Tibial nerve (tissue), 4 donors: ENCODE measurements around the gene OCRL. TPM values are rescaled to one million over a fixed set of nuclear protein-coding genes. Genes with fewer than 3 reads are reported as not detected.

Experiments
- DNase-seq, 2 donors: peaks; one replicate each; pipeline ENCODE4 v3.0.0-alpha.2; 2019; ENCODE audit warnings: low spot score in 2 of 2
- H3K27ac ChIP-seq, 4 donors: fragments of 200-600 bp; sonication (generic) in 3 of 4; one replicate each; pipeline ENCODE4 v1.5.1; 2017 to 2019; ENCODE audit warnings: mild to moderate bottlenecking in 1 of 4
- H3K27me3 ChIP-seq, 2 donors: fragments of 200-600 bp; sonication (generic) in 1 of 2; one replicate each; pipeline versions ENCODE4 v1.5.1 to v1.6.0; 2017 to 2019
- H3K36me3 ChIP-seq, 3 donors: fragments of 200-600 bp; sonication (generic); one replicate each; pipeline ENCODE4 v1.5.1; 2018 to 2019
- H3K4me1 ChIP-seq, 4 donors: fragments of 200-600 bp; sonication (generic) in 3 of 4; one replicate each; pipeline ENCODE4 v1.5.1; 2017 to 2019
- H3K4me3 ChIP-seq, 4 donors: fragments of 200-600 bp; sonication (generic) in 3 of 4; one replicate each; pipeline ENCODE4 v1.5.1; 2017 to 2019; ENCODE audit warnings: mild to moderate bottlenecking in 1 of 4, moderate library complexity in 1 of 4
- H3K9me3 ChIP-seq, 4 donors: fragments of 200-600 bp; sonication (generic) in 3 of 4; one replicate each; pipeline ENCODE4 v1.5.1; 2017 to 2019
- EP300 ChIP-seq, 2 donors: sonication (generic); formaldehyde crosslinking; IDR thresholded peaks; one replicate each; pipeline ENCODE4 v1.6.1; 2017; ENCODE audit warnings: antibody characterized with exemption in 2 of 2, mild to moderate bottlenecking in 1 of 2
- POLR2A ChIP-seq, 2 donors: fragments of 450-650 bp; IDR thresholded peaks; one replicate each; pipeline ENCODE4 v1.6.1; 2017; ENCODE audit warnings: antibody characterized with exemption in 2 of 2, mild to moderate bottlenecking in 2 of 2, moderate library complexity in 2 of 2
- WGBS, 2 donors: methylation state at CpG; one replicate each; pipeline ENCODE4 v1.1.5; 2018; 5-methylcytosine and 5-hydroxymethylcytosine counted together
- total RNA-seq, 4 donors: library from RNA; depleted of rRNA; stranded (reverse); fragments of >200 nt; gene quantifications; one replicate each; pipeline ENCODE4 v1.1.0, GENCODE V29; 2016
- TF ChIP-seq, protein P1 (sequence below), 5 experiments: fragments of 200-600 bp in 3 of 5; fragments of 450-650 bp in 2 of 5; sonication (generic) in 3 of 5; IDR thresholded peaks; one replicate each; pipeline ENCODE4 v1.5.1; 2016 to 2019; ENCODE audit warnings: antibody characterized with exemption in 5 of 5, mild to moderate bottlenecking in 3 of 5, moderate library complexity in 2 of 5

OCRL gene
- total RNA-seq, 4 donors from 2014 or later = 14.7 to 23.0 (median 22.6) TPM

DNA sequence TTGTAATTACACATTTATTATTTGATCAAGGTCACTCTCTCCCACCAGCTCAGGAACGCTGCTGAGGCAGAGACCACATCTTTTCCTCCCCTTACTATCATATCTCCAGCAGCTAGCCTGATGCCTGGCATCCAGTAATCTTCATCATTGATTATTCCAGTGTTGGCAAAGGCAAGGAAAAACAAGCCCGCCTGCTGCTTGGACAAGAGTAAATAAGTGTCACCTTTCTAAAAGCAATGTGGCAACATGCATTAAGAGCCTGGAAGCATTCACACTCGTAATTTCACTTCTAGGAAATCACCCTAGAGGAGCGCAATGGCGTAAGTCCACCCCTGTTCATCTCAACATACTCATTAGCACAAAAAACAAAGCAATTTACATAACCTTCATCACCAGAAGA is 59.9 kb downstream of the OCRL start:
- H3K27ac ChIP-seq = no peak overlapping the region
- TF ChIP-seq EP300 (IDR thresholded peaks at IDR 0.05) (no peak), POLR2A (IDR thresholded peaks at IDR 0.05) (no peak)
- H3K27me3 ChIP-seq = peaks cover 0 to 11% of the 10 kb centered on the region in 2 donors
- DNase-seq = no peak
- H3K4me1 ChIP-seq = peaks cover 0 to 7% (median 0%) of the 10 kb centered on the region in 4 donors
- H3K4me3 ChIP-seq = no peak overlapping the region
- peaks cover 0 to 13% (median 0%) of the 10 kb centered on the region in 3 donors for H3K36me3 ChIP-seq
- WGBS, 2 donors = 75 to 95% methylated on average over 5 of the region's 5 CpGs
- no peaks in the 10 kb centered on the region for H3K9me3 ChIP-seq

DNA sequence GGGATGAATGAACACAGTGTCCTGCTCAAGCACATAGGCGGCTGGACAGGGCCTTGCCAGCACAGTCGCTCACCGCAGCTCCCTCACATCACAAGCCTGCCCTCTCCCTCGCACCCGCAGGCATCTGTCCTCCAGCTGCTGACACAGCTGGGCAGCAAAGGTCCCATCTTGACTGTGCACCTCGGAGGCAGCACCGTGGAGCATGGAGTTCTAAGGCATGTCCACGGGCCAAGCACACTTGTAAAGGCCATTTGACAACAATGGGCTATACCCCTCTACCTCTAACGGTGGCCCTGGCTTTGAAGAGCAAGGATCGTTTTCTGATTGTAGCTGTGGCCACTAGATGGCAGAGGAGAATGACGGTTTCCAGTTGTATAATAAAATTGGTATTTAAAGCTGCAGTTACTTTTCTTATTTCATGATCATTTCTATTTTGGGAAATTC is 60.9 kb downstream of the OCRL start:
- peak overlapping the region in 2 of 4 donors; percentile 12 to 52 for H3K27ac ChIP-seq
- DNase-seq = peak in 1 of 2 donors; percentile 29
- 19% methylated on average over 11 of the region's 11 CpGs for WGBS, 2 donors

DNA sequence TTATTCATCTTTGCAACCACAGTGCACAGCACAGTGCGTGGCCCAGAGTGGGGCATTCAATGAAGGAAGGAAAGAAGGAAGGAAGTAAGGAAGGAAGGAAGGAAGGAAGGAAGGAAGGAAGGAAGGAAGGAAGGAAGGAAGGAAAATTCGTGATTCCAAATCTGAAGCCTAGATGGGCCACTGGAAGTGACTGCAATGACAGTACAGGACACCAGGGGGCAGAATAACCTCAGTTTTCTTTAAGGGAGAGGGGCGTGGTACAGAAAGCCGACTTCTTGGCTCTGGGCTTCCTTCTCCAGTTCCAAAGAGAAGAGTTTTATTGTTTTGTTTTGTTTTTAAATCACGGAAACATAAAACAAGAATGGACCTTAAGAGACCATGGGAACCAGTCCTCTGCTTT is 66.9 kb downstream of the OCRL start:
- TF ChIP-seq, protein P1, sequence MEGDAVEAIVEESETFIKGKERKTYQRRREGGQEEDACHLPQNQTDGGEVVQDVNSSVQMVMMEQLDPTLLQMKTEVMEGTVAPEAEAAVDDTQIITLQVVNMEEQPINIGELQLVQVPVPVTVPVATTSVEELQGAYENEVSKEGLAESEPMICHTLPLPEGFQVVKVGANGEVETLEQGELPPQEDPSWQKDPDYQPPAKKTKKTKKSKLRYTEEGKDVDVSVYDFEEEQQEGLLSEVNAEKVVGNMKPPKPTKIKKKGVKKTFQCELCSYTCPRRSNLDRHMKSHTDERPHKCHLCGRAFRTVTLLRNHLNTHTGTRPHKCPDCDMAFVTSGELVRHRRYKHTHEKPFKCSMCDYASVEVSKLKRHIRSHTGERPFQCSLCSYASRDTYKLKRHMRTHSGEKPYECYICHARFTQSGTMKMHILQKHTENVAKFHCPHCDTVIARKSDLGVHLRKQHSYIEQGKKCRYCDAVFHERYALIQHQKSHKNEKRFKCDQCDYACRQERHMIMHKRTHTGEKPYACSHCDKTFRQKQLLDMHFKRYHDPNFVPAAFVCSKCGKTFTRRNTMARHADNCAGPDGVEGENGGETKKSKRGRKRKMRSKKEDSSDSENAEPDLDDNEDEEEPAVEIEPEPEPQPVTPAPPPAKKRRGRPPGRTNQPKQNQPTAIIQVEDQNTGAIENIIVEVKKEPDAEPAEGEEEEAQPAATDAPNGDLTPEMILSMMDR (IDR thresholded peaks at IDR 0.05) = peak; percentile 57 to 85 (median 73)
- no peak for TF ChIP-seq POLR2A (IDR thresholded peaks at IDR 0.05)
- Histone ChIP-seq H3K36me3 (no peaks in the 10 kb centered on the region), H3K27me3 (peaks cover 0 to 8% of the 10 kb centered on the region in 2 donors), H3K4me1 (peaks cover 0 to 7% (median 0%) of the 10 kb centered on the region in 4 donors), H3K4me3 (no peak overlapping the region), H3K9me3 (no peaks in the 10 kb centered on the region), H3K27ac (no peak overlapping the region)
- WGBS, 2 donors = 2 to 4% methylated on average over 5 of the region's 5 CpGs
- peak; percentile 19 to 70 for DNase-seq

More for the DNA sequence above, 60.9 kb downstream of the OCRL start:
- Histone ChIP-seq H3K27me3 (peaks cover 0 to 8% of the 10 kb centered on the region in 2 donors), H3K36me3 (peaks cover 0 to 12% (median 0%) of the 10 kb centered on the region in 3 donors), H3K4me3 (no peak overlapping the region), H3K4me1 (peaks cover 0 to 7% (median 0%) of the 10 kb centered on the region in 4 donors), H3K9me3 (no peaks in the 10 kb centered on the region)
- TF ChIP-seq, protein P1 (IDR thresholded peaks at IDR 0.05) = peak; percentile 42 to 62 (median 55)
- TF ChIP-seq EP300 (IDR thresholded peaks at IDR 0.05) = no peak

DNA sequence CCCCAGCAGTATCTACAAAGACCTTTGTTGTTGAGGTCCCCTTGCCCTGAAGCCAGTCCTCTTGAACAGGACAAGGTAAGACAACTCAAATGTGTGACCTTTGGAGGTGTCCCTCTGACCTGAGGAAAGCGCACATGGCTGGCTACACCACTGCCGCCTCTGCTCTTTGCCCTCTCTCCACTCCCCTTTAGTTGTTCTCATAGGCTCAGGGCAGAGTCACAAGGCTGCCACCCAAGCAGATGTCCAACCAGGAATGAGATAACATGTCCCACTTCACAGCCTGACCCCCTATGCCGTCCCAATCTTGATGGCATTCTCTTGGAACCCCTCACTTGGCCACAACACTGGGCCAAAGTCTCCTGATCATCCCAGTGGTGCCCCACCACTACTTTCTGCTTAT is 68.4 kb downstream of the OCRL start:
- no peak overlapping the region for H3K4me3 ChIP-seq
- no peaks in the 10 kb centered on the region for H3K9me3 ChIP-seq
- no peak for DNase-seq
- no peak for TF ChIP-seq EP300 (IDR thresholded peaks at IDR 0.05)
- TF ChIP-seq, protein P1 (IDR thresholded peaks at IDR 0.05) = no peak
- TF ChIP-seq POLR2A (IDR thresholded peaks at IDR 0.05) = no peak
- no peak overlapping the region for H3K27ac ChIP-seq
- no peaks in the 10 kb centered on the region for H3K36me3 ChIP-seq
- 79 to 97% methylated on average over 3 of the region's 3 CpGs for WGBS, 2 donors
- H3K4me1 ChIP-seq = peaks cover 0 to 7% (median 0%) of the 10 kb centered on the region in 4 donors
- peaks cover 0 to 8% of the 10 kb centered on the region in 2 donors for H3K27me3 ChIP-seq

DNA sequence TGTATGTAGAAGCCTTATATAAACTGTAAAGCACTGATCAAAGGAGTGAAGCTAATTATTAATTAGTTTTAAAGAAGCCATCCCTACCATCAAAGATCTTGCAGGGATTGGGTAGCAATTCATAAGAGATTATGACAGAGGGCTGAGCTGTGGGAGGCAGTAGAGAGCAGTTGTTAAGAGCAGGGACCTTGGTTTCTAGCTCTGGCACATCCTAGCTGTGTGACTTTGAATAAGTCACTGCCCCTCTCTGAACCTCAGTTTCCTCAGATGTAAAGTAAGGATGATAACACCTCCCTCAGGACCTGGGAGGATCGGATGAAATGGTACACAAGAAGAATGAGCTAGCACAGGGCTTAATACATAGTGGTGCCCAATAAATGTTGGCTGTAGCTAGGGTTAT is 69.3 kb downstream of the OCRL start:
- DNase-seq = no peak
- TF ChIP-seq, protein P1 (IDR thresholded peaks at IDR 0.05) = no peak
- TF ChIP-seq EP300 (IDR thresholded peaks at IDR 0.05) = no peak
- no peak for TF ChIP-seq POLR2A (IDR thresholded peaks at IDR 0.05)
- no peaks in the 10 kb centered on the region for H3K36me3 ChIP-seq
- H3K27ac ChIP-seq = no peak overlapping the region
- 56 to 89% methylated on average over 1 of the region's 1 CpG for WGBS, 2 donors
- no peak overlapping the region for H3K4me3 ChIP-seq
- peaks cover 0 to 3% of the 10 kb centered on the region in 2 donors for H3K27me3 ChIP-seq
- no peaks in the 10 kb centered on the region for H3K9me3 ChIP-seq
- peaks cover 0 to 4% (median 0%) of the 10 kb centered on the region in 4 donors for H3K4me1 ChIP-seq
